H1 (cell line): Measurements from ENCODE around the gene PCGF6. TPM values are rescaled to one million over a fixed set of nuclear protein-coding genes. Genes with fewer than 3 reads are reported as not detected.

Experiments
- CTCF ChIA-PET: fragments of 300-600 bp; sonication (Branson Sonifier 250); formaldehyde crosslinking; loops from one replicate; lab custom pipeline; 2021; ENCODE audit not compliant: partially characterized antibody; lab: Charles Lee
- POLR2A ChIA-PET: fragments of 300-600 bp; sonication (Branson Sonifier 250); formaldehyde crosslinking; loops from one replicate; lab custom pipeline; 2021; ENCODE audit warnings: inconsistent platforms; ENCODE audit not compliant: partially characterized antibody; lab: Charles Lee
- DNase-seq, 2 experiments: peaks; one replicate each; pipeline versions ENCODE4 v3.0.0 to v3.0.0-alpha.2; 2010 to 2022; ENCODE audit warnings: low spot score in 2 of 2, low read depth in 1 of 2, mixed read lengths in 1 of 2
- FAIRE-seq: peaks from 2 replicates; lab custom pipeline; 2011; peaks lifted over from hg19 to GRCh38; lab: Jason Lieb, UNC
- H2AFZ ChIP-seq: 2 replicates; pipeline ENCODE4 v1.8.1; 2012; ENCODE audit warnings: low read length, inconsistent platforms
- H2AK5ac ChIP-seq: 2 replicates; pipeline ENCODE4 v1.6.1; 2013; ENCODE audit warnings: low read depth, low read length
- H2BK120ac ChIP-seq: replicated peaks from 2 replicates; pipeline ENCODE3; 2013; ENCODE audit warnings: low read depth, low read length, inconsistent platforms
- H2BK12ac ChIP-seq: 2 replicates; pipeline ENCODE4 v1.6.1; 2013; ENCODE audit warnings: low read depth, low read length
- H2BK15ac ChIP-seq: 2 replicates; pipeline ENCODE4 v1.6.1; 2013; ENCODE audit warnings: low read length
- H2BK20ac ChIP-seq: 2 replicates; pipeline ENCODE4 v1.6.1; 2013; ENCODE audit warnings: low read length
- H2BK5ac ChIP-seq: 2 replicates; pipeline ENCODE4 v1.6.1; 2013; ENCODE audit warnings: low read depth, low read length
- H3K14ac ChIP-seq: 2 replicates; pipeline ENCODE4 v1.6.1; 2013; ENCODE audit warnings: inconsistent platforms; ENCODE audit not compliant: insufficient read length
- H3K18ac ChIP-seq: 2 replicates; pipeline ENCODE4 v1.6.1; 2013; ENCODE audit warnings: low read length; ENCODE audit errors: extremely low read depth
- H3K23ac ChIP-seq: 2 replicates; pipeline ENCODE4 v1.6.1; 2013; ENCODE audit warnings: inconsistent platforms; ENCODE audit not compliant: insufficient read length
- H3K23me2 ChIP-seq: 2 replicates; pipeline ENCODE4 v1.6.1; 2013; ENCODE audit warnings: low read depth, low read length
- H3K27ac ChIP-seq: 2 replicates; pipeline ENCODE4 v1.6.1; 2011; ENCODE audit warnings: low read depth, low read length, inconsistent platforms
- H3K27me3 ChIP-seq, 4 experiments: replicated peaks in 1 of 4; 1 replicate in 1 of 4; 2 replicates in 3 of 4; pipeline versions ENCODE4 v1.6.1 to v1.8.1; 2011 to 2013; ENCODE audit warnings: low read length in 3 of 4, mild to moderate bottlenecking in 3 of 4, inconsistent platforms in 2 of 4, mixed read lengths in 2 of 4, moderate library complexity in 1 of 4; ENCODE audit not compliant: control insufficient read depth in 3 of 4, insufficient read depth in 3 of 4; ENCODE audit errors: extremely low read depth in 1 of 4
- H3K36me3 ChIP-seq, 4 experiments: 2 replicates each; pipeline versions ENCODE4 v1.6.1 to v1.8.1; 2011 to 2013; ENCODE audit warnings: mild to moderate bottlenecking in 4 of 4, low read length in 3 of 4, moderate library complexity in 2 of 4, control low read depth in 1 of 4, inconsistent platforms in 1 of 4; ENCODE audit not compliant: insufficient read depth in 4 of 4, control insufficient read depth in 2 of 4
- H3K4ac ChIP-seq: replicated peaks from 2 replicates; pipeline ENCODE3; 2013; ENCODE audit warnings: low read length, low read depth, mixed read lengths, inconsistent platforms; ENCODE audit not compliant: insufficient read length
- H3K4me1 ChIP-seq, 4 experiments: replicated peaks in 1 of 4; 1 replicate in 1 of 4; 2 replicates in 3 of 4; pipeline versions ENCODE4 v1.6.1 to v1.8.1; 2011 to 2013; ENCODE audit warnings: low read length in 3 of 4, inconsistent platforms in 2 of 4, mixed read lengths in 1 of 4; ENCODE audit not compliant: insufficient read depth in 4 of 4, control insufficient read depth in 3 of 4
- H3K4me2 ChIP-seq, 2 experiments: 2 replicates each; pipeline versions ENCODE4 v1.6.1 to v1.8.1; 2011 to 2013; ENCODE audit warnings: low read depth in 2 of 2, low read length in 2 of 2, control low read depth in 1 of 2, inconsistent platforms in 1 of 2, mild to moderate bottlenecking in 1 of 2; ENCODE audit not compliant: insufficient read depth in 1 of 2
- H3K4me3 ChIP-seq, 4 experiments: fragments of 200-600, 300-600 bp in 1 of 4; sonication (generic), shearing (Covaris generic), sonication (Bioruptor Twin) in 1 of 4; 2 replicates each; pipeline versions ENCODE4 v1.5.1 to v1.8.1; 2011 to 2016; ENCODE audit warnings: low read length in 4 of 4, low read depth in 3 of 4, control low read depth in 2 of 4, inconsistent platforms in 2 of 4, mild to moderate bottlenecking in 2 of 4, mixed read lengths in 1 of 4, moderate library complexity in 1 of 4; ENCODE audit not compliant: insufficient read depth in 2 of 4; ENCODE audit errors: extremely low read depth in 1 of 4
- H3K56ac ChIP-seq: replicated peaks from 2 replicates; pipeline ENCODE3; 2013; ENCODE audit warnings: low read depth, mild to moderate bottlenecking, mixed read lengths, low read length, inconsistent platforms; ENCODE audit not compliant: insufficient read length
- H3K79me1 ChIP-seq: 2 replicates; pipeline ENCODE4 v1.6.1; 2013; ENCODE audit warnings: low read depth, low read length, control low read depth
- H3K79me2 ChIP-seq, 2 experiments: 2 replicates each; pipeline versions ENCODE4 v1.6.1 to v1.8.1; 2012 to 2013; ENCODE audit warnings: low read length in 2 of 2, mild to moderate bottlenecking in 2 of 2, inconsistent platforms in 1 of 2; ENCODE audit not compliant: insufficient read depth in 2 of 2, control insufficient read depth in 1 of 2
- H3K9ac ChIP-seq, 4 experiments: replicated peaks in 1 of 4; 1 replicate in 1 of 4; 2 replicates in 3 of 4; pipeline versions ENCODE4 v1.6.1 to v1.8.1; 2011 to 2013; ENCODE audit warnings: low read depth in 3 of 4, low read length in 3 of 4, control low read depth in 2 of 4, mild to moderate bottlenecking in 2 of 4, moderate library complexity in 2 of 4, inconsistent platforms in 1 of 4; ENCODE audit errors: extremely low read depth in 1 of 4
- H3K9me3 ChIP-seq, 2 experiments: 2 replicates each; pipeline versions ENCODE4 v1.6.1 to v1.8.1; 2012 to 2013; ENCODE audit warnings: mild to moderate bottlenecking in 2 of 2, moderate library complexity in 2 of 2, control low read depth in 1 of 2, inconsistent platforms in 1 of 2, low read depth in 1 of 2, low read length in 1 of 2, mixed read lengths in 1 of 2; ENCODE audit not compliant: insufficient read depth in 2 of 2
- H4K20me1 ChIP-seq, 2 experiments: replicated peaks in 1 of 2; 2 replicates each; pipeline versions ENCODE3 to v1.8.1; 2011 to 2013; ENCODE audit warnings: inconsistent platforms in 2 of 2, low read length in 2 of 2, mild to moderate bottlenecking in 1 of 2; ENCODE audit not compliant: insufficient read depth in 2 of 2, control insufficient read depth in 1 of 2
- H4K5ac ChIP-seq: 2 replicates; pipeline ENCODE4 v1.6.1; 2013; ENCODE audit warnings: low read length, low read depth, mixed read lengths, inconsistent platforms; ENCODE audit not compliant: insufficient read length
- H4K8ac ChIP-seq: 2 replicates; pipeline ENCODE4 v1.8.0; 2013; ENCODE audit warnings: mild to moderate bottlenecking, moderate library complexity, low read length, inconsistent platforms; ENCODE audit not compliant: insufficient read depth; ENCODE audit errors: extremely low read depth
- H4K91ac ChIP-seq: replicated peaks from 2 replicates; pipeline ENCODE3; 2013; ENCODE audit warnings: low read length, mixed read lengths, inconsistent platforms; ENCODE audit not compliant: insufficient read length
- CBX5 ChIP-seq: fragments of 300-800, 300-1000 bp; sonication (generic); IDR thresholded peaks from 2 replicates; pipeline ENCODE4 v1.7.1; 2016; ENCODE audit warnings: antibody characterized with exemption, low read length, low read depth
- CHD1 ChIP-seq: IDR thresholded peaks from 2 replicates; pipeline ENCODE4 v1.6.1; 2012; ENCODE audit warnings: low read depth, low read length, improper control_type of control experiment
- HDAC2 ChIP-seq, 2 experiments: fragments of 300-600 bp in 1 of 2; sonication (generic) in 1 of 2; IDR thresholded peaks; 2 replicates each; pipeline ENCODE4 v1.6.1; 2011 to 2012; ENCODE audit warnings: low read depth in 2 of 2, low read length in 2 of 2, mild to moderate bottlenecking in 2 of 2, moderate library complexity in 2 of 2, borderline replicate concordance in 1 of 2, inconsistent platforms in 1 of 2
- KDM1A ChIP-seq: fragments of 200-600, 300-600 bp; sonication (generic); IDR thresholded peaks from 2 replicates; pipeline ENCODE4 v1.7.1; 2016; ENCODE audit warnings: mild to moderate bottlenecking, low read length, borderline replicate concordance
- KDM5A ChIP-seq: fragments of 200-600 bp; IDR thresholded peaks from 2 replicates; pipeline ENCODE4 v1.7.1; 2012; ENCODE audit warnings: mild to moderate bottlenecking, low read length, inconsistent platforms, mixed read lengths
- PHF8 ChIP-seq: fragments of 200-600 bp; sonication (generic); conservative IDR thresholded peaks from 2 replicates; pipeline ENCODE4 v1.7.1; 2012; ENCODE audit warnings: low read depth, mild to moderate bottlenecking, inconsistent platforms, low read length, moderate library complexity
- POLR2AphosphoS5 ChIP-seq: IDR thresholded peaks from 2 replicates; pipeline ENCODE4 v1.6.1; 2011; ENCODE audit warnings: low read depth, low read length
- POU5F1 ChIP-seq: IDR thresholded peaks from 2 replicates; pipeline ENCODE4 v1.6.1; 2011; ENCODE audit warnings: low read depth, mild to moderate bottlenecking, low read length, moderate library complexity
- RAD21 ChIP-seq, 2 experiments: IDR thresholded peaks in 1 of 2; conservative IDR thresholded peaks in 1 of 2; 2 replicates each; pipeline ENCODE4 v1.6.1; 2011; ENCODE audit warnings: low read depth in 2 of 2, low read length in 2 of 2, improper control_type of control experiment in 1 of 2, inconsistent platforms in 1 of 2, mild to moderate bottlenecking in 1 of 2, moderate library complexity in 1 of 2
- RXRA ChIP-seq: IDR thresholded peaks from 2 replicates; pipeline ENCODE4 v1.6.1; 2011; ENCODE audit warnings: low read depth, mild to moderate bottlenecking, low read length, moderate library complexity; ENCODE audit not compliant: insufficient read depth
- SRF ChIP-seq: IDR thresholded peaks from 2 replicates; pipeline ENCODE4 v1.6.1; 2011; ENCODE audit warnings: mild to moderate bottlenecking, low read depth, low read length, moderate library complexity
- TAF7 ChIP-seq: optimal IDR thresholded peaks from 2 replicates; pipeline ENCODE3; 2011; ENCODE audit warnings: low read depth, mild to moderate bottlenecking, inconsistent platforms, low read length, moderate library complexity, borderline replicate concordance
- WGBS, 2 experiments: shearing (Covaris generic) in 1 of 2; methylation state at CpG; one replicate each; pipeline versions ENCODE4 v1.1.6 to v1.1.7; 2013 to 2015; ENCODE audit warnings: low lambda C conversion rate in 2 of 2, mixed read lengths in 2 of 2, inconsistent platforms in 1 of 2, low coverage in 1 of 2, missing lambda C conversion rate in 1 of 2; ENCODE audit not compliant: insufficient replicate concordance in 2 of 2, insufficient coverage in 1 of 2, insufficient read length in 1 of 2; ENCODE audit errors: extremely low coverage in 1 of 2, missing lambda C conversion rate in 1 of 2; 5-methylcytosine and 5-hydroxymethylcytosine counted together
- polyA plus RNA-seq, 7 experiments: library from polyadenylated mRNA; depleted of rRNA in 3 of 7; stranded (reverse) in 5 of 7; unstranded in 2 of 7; fragments of >200 nt in 5 of 7; fragments of 200-250 nt in 2 of 7; gene quantifications; 1 replicate in 5 of 7; 2 replicates in 1 of 7; 4 replicates in 1 of 7; pipeline versions ENCODE4 v1.2.1 to v1.2.3, GENCODE V29; 2011 to 2013; ENCODE audit warnings: missing spikeins in 2 of 7, mixed read lengths in 2 of 7
- total RNA-seq: library from RNA; stranded (reverse); fragmentation: NEBNext Ultra II Directional; extraction: Animal tissue kit (Norgen Biotek cat#: 25700); gene quantifications from 2 replicates; pipeline ENCODE4 v1.2.1, GENCODE V29; 2021

PCGF6 gene
- total and polyA plus RNA-seq, 2 of the 8 experiments (the other 6 are each of a cell fraction or from before 2014, with no cell fraction given) = 6.9 to 18.6 TPM

DNA sequence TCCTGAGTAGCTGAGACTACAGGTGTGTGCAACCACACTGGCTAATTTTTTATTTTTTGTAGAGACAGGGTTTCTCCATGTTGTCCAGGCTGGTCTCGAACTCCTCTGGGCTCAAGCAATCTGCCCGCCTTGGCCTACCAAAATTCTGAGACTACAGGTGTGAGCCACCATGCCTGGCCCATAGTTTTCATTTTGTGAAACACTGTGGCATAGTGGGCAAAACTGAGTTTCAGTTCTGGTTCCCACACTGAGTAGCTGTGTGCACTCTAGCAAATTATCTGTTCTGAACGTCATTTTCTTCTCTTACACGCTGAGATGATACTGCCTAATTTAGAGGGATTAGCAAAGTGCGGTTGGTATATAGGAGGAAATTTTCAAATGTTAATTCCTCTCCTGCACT lies 31.8 kb upstream of the PCGF6 start:
- ChIA-PET POLR2A (interaction anchor here (3.8 kb wide), 1 partner anchor 13 kb away, joined by 13 read pairs; the partner anchor contains the start of genes ATP5MK and PDCD11), CTCF (interaction anchor here (1.1 kb wide), 1 partner anchor 15 kb away, joined by 4 read pairs; no protein-coding TSS in a partner anchor)
- WGBS, 2 experiments = 91% methylated on average over 5 of the region's 5 CpGs; no CpG with 5 or more reads in 1 of the 2 experiments
- H3K79me2 ChIP-seq = no peaks in the 10 kb centered on the region
- H4K20me1 ChIP-seq = no peaks in the 10 kb centered on the region
- no peak for TF ChIP-seq TAF7
- TF ChIP-seq PHF8 = no peak
- no peak for TF ChIP-seq HDAC2 (IDR thresholded peaks at IDR 0.05; ENCODE audit: borderline replicate concordance in 1 of 2, low read depth in 2 of 2, low read length in 2 of 2)
- TF ChIP-seq SRF = no peak
- TF ChIP-seq RXRA = no peak
- TF ChIP-seq KDM5A = no peak
- TF ChIP-seq POLR2AphosphoS5 = no peak
- TF ChIP-seq KDM1A = no peak
- no peak for TF ChIP-seq RAD21 (IDR thresholded peaks at IDR 0.05 in 1 of 2, conservative IDR thresholded peaks at IDR 0.05 in 1 of 2; ENCODE audit: low read depth in 2 of 2, low read length in 2 of 2)
- TF ChIP-seq POU5F1 = no peak
- no peak for TF ChIP-seq CHD1
- TF ChIP-seq CBX5 = no peak
- H3K36me3 ChIP-seq = peaks cover 2 to 24% (median 6%) of the 10 kb centered on the region in 4 experiments; a peak in 5 of 8 replicates
- no peak overlapping the region for H3K9ac ChIP-seq
- no peak overlapping the region for H2AFZ ChIP-seq
- no peak overlapping the region for H2BK12ac ChIP-seq
- H3K4ac ChIP-seq = no peak overlapping the region
- no peaks in the 10 kb centered on the region for H3K4me1 ChIP-seq
- no peak overlapping the region for H3K4me3 ChIP-seq
- H3K4me2 ChIP-seq = no peak overlapping the region
- H3K27me3 ChIP-seq = no peaks in the 10 kb centered on the region
- no peaks in the 10 kb centered on the region for H3K79me1 ChIP-seq
- no peak overlapping the region for H3K14ac ChIP-seq
- no peak overlapping the region for H3K18ac ChIP-seq
- no peak overlapping the region for H4K5ac ChIP-seq
- no peak overlapping the region for H2BK5ac ChIP-seq
- H4K91ac ChIP-seq = no peak overlapping the region
- H3K9me3 ChIP-seq = no peaks in the 10 kb centered on the region
- no peak for DNase-seq
- FAIRE-seq = no peak
- H3K56ac ChIP-seq = no peak overlapping the region
- no peak overlapping the region for H2AK5ac ChIP-seq
- no peak overlapping the region for H2BK20ac ChIP-seq
- H2BK15ac ChIP-seq = no peak overlapping the region
- H3K23ac ChIP-seq = no peak overlapping the region
- H4K8ac ChIP-seq = no peak overlapping the region
- no peak overlapping the region for H3K27ac ChIP-seq
- no peak overlapping the region for H2BK120ac ChIP-seq
- H3K23me2 ChIP-seq = no peaks in the 10 kb centered on the region
